Measurements from ENCODE around the gene WFDC8.

- TF ChIP-seq CTCF (IDR thresholded peaks at IDR 0.05) (no peak), RFX5 (IDR thresholded peaks at IDR 0.05; ENCODE audit: low read length) (no peak), RAD21 (IDR thresholded peaks at IDR 0.05; ENCODE audit: low read length) (no peak), EP300 (IDR thresholded peaks at IDR 0.05; ENCODE audit: borderline replicate concordance in 1 of 2, low read depth in 1 of 2, low read length in 1 of 2) (no peak), TCF12 (IDR thresholded peaks at IDR 0.05) (no peak), NFIC (IDR thresholded peaks at IDR 0.05; ENCODE audit: borderline replicate concordance) (no peak)
Observed at GRCh38 chr20:45508068-45508886, 70.8 kb downstream of the WFDC8 start.

Data from SK-N-SH (cell line).